NCI-H1694 treated with DMSO at 0.1 percent for 48 hours (cell line): ENCODE results near the gene CGB2.
"Not testable (repeated sequence)": the region's sequence is repeated elsewhere in the genome, so short reads cannot be mapped to it uniquely, and the experiment has no call there.

Source experiments
- DNase-seq: peaks from one replicate; lab custom pipeline; 2025; lab: John Stamatoyannopoulos, UW

CGB2 gene

DNA sequence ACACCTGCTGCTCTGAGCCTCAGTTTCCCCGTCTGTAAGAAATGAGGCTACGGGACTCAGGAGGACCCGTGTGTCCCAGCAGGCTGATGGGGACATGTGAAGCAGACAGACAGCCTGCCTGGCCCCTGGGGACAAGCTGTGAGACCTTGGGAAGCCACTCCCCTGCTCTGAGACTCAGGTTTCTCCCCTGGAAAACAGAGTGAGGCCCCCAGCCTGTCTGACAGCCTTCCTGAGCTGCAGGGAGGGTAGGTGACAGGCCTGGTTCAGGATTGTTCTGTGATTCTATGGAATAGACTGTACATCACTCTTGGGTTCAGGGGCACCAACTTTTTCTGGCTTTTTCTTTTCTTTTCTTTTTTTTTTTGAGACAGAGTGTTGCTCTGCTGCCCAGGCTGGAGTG lies 35.9 kb downstream of the CGB2 start:
- DNase-seq: no peak

GRCh38 chr19:49069026-49069425 lies 37.3 kb downstream of the CGB2 start:
- DNase-seq: no peak

GRCh38 chr19:49070416-49070815 lies 38.7 kb downstream of the CGB2 start:
- DNase-seq: no peak

DNA sequence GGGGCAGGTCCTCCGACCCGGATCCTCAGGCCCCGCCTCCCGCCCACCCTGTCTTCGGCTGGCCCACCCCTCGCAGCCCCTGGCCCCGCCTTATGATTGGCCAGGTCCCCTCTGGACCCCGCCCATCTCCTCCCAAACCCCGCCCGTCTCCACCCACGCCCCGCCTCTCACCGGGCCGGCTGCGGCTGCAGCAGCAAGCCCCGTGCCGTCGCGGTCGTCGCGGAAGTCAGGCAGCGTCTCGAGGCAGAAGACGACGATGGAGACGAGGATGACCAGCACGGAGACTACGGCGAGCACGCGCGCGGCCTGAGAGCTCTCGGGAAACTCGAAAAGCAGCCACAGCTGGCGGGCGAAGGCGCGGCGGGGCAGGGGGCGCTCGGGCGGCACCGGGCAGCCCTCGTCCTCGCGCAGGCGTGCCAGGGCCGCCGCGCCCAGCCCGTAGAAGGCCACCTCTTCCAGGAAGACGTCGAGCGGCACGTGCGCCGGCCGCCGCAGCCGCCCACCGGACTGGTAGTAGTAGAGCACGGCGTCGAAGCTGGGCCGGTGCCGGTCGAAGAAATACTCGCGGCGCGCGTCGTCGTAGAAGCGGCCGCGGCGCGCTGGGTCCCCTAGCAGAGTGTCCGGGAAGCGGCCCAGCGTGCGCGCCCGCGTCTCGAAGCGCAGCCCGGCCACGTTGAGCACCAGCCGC lies 40.3 kb downstream of the CGB2 start:
- DNase-seq: no peak

- DNase-seq: peak; percentile 40
Observed at GRCh38 chr19:49073514-49074378, 42.1 kb downstream of the CGB2 start.

DNA sequence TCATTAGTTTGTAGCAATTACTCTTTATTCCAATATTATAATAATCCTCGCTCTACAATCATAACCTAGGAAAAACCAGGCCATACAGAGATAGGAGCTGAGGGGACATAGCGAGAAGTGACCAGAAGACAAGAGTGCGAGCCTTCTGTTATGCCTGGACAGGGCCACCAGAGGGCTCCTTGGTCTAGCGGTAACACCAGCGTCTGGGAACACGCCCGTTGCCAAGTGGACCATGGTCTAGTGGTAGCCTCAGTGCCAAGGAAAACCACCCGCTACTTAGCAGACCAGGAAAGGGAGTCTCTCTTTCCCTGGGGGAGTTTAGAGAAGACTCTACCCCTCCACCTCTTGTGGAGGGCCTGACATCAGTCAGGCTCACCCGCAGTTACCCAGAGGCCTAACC lies 43.2 kb downstream of the CGB2 start:
- not testable (repeated sequence) for DNase-seq

DNA sequence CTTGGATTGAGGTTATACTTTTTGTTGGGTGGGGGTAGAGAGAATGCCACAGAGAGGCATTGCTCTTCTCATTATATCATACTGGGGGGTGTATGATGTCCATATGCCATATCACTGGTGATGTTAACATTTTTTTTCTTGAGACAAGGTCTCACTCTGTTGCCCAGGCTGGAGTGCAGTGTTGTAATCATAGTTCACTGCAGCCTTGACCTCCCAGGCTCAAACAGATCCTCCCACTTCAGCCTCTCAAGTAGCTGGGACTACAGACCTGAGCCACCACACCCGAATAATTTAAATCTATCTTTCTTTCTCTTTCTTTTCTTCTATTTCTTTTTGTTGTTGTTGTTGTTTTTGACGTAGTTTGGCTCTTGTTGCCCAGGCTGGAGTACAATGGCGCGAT lies 48.7 kb downstream of the CGB2 start:
- DNase-seq: no peak

DNA sequence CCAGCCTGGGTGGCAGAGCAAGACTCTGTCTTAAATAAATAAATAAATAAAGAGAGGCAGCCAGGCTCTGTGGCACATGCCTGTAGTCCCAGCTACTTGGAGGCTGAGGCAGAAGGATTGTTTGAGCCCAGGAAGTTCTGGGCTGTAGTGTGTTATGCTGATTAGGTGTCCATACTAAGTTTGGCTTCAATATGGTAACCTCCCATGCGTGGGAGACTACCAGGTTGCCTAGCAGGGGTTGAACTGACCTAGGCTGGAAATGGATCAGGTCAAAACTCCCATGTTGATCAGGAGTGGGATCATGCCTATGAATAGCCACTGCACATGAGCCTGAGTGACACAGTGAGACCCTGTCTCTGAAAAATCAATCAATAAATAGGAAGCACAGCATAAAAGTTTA lies 49.6 kb downstream of the CGB2 start:
- DNase-seq: no peak
